Skeletal muscle tissue (tissue), 4 donors: ENCODE results near the gene RAB30. TPM values are rescaled to one million over a fixed set of nuclear protein-coding genes. Genes with fewer than 3 reads are reported as not detected.
A peak's percentile ranks its signal among the peaks of the same experiment; 100 is the strongest.

Experiments used
- H3K27ac ChIP-seq: one replicate; pipeline ENCODE4 v1.7.0; 2013; ENCODE audit warnings: mild to moderate bottlenecking, low read depth, low read length, inconsistent platforms
- H3K27me3 ChIP-seq, 3 donors: one replicate each; pipeline ENCODE4 v1.7.0; 2013; ENCODE audit warnings: low read length in 3 of 3; ENCODE audit not compliant: control insufficient read depth in 3 of 3, insufficient read depth in 3 of 3
- H3K36me3 ChIP-seq, 3 donors: one replicate each; pipeline ENCODE4 v1.7.0; 2013; ENCODE audit warnings: low read length in 3 of 3; ENCODE audit not compliant: control insufficient read depth in 3 of 3, insufficient read depth in 3 of 3
- H3K4me1 ChIP-seq, 3 donors: one replicate each; pipeline ENCODE4 v1.7.0; 2013; ENCODE audit warnings: low read length in 3 of 3, mild to moderate bottlenecking in 3 of 3; ENCODE audit not compliant: control insufficient read depth in 3 of 3, insufficient read depth in 3 of 3
- H3K4me3 ChIP-seq, 3 donors: one replicate each; pipeline ENCODE4 v1.7.0; 2013; ENCODE audit warnings: low read length in 3 of 3
- H3K9ac ChIP-seq, 3 donors: one replicate each; pipeline ENCODE4 v1.7.0; 2013; ENCODE audit warnings: low read length in 3 of 3, mild to moderate bottlenecking in 3 of 3, moderate library complexity in 2 of 3, low read depth in 1 of 3
- H3K9me3 ChIP-seq, 3 donors: one replicate each; pipeline ENCODE4 v1.7.0; 2013; ENCODE audit warnings: low read length in 3 of 3; ENCODE audit not compliant: control insufficient read depth in 3 of 3
- total RNA-seq: library from RNA; depleted of rRNA; stranded (reverse); fragments of >200 nt; gene quantifications from one replicate; pipeline ENCODE4 v1.2.3, GENCODE V29; 2014
- donor health status: Osteomylitis.

RAB30 gene
- total RNA-seq, 1 donor from 2014 or later: 16.2 TPM

DNA sequence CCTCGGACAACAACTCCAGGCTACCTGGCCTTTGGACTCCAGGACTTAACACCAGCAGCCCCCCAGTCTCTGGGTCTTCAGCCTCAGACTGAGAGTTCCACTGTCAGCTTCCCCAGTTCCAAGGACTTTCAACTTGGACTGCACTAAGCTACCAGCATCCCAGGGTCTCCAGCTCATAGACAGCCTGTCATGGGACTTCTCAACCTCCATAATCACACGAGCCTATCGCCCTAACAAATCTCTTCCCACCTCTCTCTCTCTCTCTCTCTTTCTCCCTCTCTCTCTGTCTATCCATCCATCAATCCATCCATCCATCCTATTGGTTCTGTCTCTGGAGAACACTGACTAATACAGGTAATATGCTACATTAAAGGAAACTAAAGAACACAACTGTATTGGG lies 10.7 kb downstream of the RAB30 start:
- Histone ChIP-seq H3K36me3 (no peaks in the 10 kb centered on the region), H3K4me1 (peaks cover 11 to 19% (median 18%) of the 10 kb centered on the region in 3 donors), H3K9me3 (no peaks in the 10 kb centered on the region), H3K27me3 (no peaks in the 10 kb centered on the region), H3K27ac (no peak overlapping the region), H3K4me3 (no peak overlapping the region), H3K9ac (no peak overlapping the region)

DNA sequence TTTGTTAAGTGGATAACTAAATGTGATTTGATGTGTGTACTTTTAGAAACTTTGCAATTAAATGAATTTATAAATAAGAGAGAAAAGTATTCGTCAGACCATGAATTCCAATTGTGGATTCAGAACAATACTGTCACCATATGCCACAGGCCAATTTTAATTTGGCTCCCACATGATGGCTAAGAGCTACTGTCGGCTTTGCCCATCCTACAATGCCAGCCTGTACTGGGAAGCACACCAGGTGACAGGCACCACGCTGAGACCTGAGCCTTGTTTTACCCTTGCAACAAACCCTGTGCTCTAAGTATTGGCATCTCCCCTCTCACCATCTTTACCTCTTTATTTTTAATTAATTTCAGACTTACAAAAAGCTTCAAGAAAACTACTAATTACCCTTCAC lies 14.0 kb downstream of the RAB30 start:
- Histone ChIP-seq H3K9ac (no peak overlapping the region), H3K36me3 (no peaks in the 10 kb centered on the region), H3K4me3 (no peak overlapping the region), H3K9me3 (no peaks in the 10 kb centered on the region), H3K27me3 (no peaks in the 10 kb centered on the region), H3K27ac (no peak overlapping the region), H3K4me1 (peaks cover 21 to 31% (median 23%) of the 10 kb centered on the region in 3 donors)

DNA sequence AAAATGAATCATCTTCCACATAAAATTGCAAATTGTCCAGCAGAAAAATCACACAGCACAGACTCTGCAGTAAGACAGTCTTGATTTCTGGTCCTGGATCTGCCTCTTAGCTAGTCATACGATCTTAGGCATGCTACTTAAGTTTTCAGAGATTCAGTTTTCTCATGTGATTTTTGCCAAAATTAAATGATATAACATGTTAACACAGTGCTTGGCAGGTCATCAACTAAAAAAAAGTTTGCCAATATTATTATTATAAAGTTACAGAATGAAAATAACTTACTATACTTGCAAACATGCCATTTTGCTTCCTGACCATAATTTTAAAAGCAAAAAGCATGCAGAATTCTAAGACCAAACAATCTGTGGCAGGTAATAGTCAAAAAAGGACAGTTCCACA lies 15.1 kb downstream of the RAB30 start:
- H3K4me3 ChIP-seq: no peak overlapping the region
- no peak overlapping the region for H3K27ac ChIP-seq

DNA sequence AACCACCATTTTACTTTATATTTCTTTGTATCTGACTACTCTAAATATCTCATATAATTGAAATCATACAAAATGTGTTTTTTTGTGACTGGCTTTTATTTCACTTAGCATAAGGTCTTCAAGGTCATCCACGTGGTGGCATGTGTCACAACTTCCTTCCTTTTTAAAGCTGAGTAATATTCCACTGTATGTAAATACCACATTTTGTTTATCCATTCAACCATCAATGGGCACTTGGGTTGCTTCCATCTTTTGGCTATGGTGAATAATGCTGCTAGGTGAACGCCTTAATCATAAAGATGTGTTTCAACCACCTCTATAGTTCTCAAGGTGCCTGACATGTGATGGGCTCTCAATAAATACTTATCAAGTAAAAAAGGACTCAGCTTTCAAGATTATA lies 15.5 kb downstream of the RAB30 start:
- Histone ChIP-seq H3K9me3 (no peaks in the 10 kb centered on the region), H3K36me3 (no peaks in the 10 kb centered on the region), H3K9ac (no peak overlapping the region), H3K27ac (no peak overlapping the region), H3K27me3 (no peaks in the 10 kb centered on the region), H3K4me1 (peaks cover 31 to 45% (median 38%) of the 10 kb centered on the region in 3 donors), H3K4me3 (no peak overlapping the region)

More for the DNA sequence above, 15.1 kb downstream of the RAB30 start:
- Histone ChIP-seq H3K9me3 (no peaks in the 10 kb centered on the region), H3K36me3 (no peaks in the 10 kb centered on the region), H3K4me1 (peaks cover 28 to 42% (median 34%) of the 10 kb centered on the region in 3 donors), H3K9ac (no peak overlapping the region), H3K27me3 (no peaks in the 10 kb centered on the region)

DNA sequence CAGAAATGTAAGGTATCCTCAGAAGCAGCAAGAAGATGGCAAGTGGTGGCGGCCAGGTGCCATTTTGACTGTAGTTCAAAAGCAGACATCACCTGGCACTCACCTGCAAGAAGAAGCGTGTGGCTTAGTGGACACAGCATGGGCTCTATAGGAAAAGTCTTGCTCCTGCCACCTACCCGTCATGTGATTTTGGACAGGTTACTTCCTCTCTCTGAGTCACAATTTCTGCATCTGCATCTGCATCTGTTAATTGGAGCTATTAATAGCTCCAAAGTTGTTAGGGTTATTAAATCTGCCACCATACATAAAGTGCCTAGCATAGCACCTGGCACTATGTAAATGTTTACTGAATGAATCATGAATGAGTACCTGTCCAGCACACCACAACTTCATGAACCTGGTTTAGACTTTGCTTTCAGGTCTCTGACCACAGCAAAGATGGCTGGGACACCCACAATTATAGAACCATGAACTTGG lies 16.8 kb downstream of the RAB30 start:
- Histone ChIP-seq H3K9ac (no peak overlapping the region), H3K27ac (no peak overlapping the region), H3K27me3 (no peaks in the 10 kb centered on the region), H3K4me1 (peaks cover 34 to 45% (median 39%) of the 10 kb centered on the region in 3 donors), H3K36me3 (no peaks in the 10 kb centered on the region), H3K4me3 (no peak overlapping the region), H3K9me3 (no peaks in the 10 kb centered on the region)

DNA sequence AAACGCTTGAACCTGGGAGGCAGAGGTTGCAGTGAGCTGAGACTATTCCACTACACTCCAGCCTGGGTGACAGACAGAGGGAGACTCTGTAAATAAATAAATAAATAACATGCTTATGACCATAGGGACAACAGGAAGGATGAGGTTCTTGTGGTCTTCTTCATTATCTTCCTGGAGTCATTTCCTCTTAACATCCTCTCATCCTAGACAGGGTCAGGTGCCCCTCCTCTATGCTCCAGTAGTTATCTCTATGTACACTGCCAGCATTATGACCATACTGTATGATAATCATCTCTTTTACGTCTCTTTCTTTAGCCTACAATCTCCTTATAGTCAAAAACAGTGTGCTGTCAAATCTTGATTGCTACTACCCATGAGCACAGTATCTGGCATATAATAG lies 17.7 kb downstream of the RAB30 start:
- Histone ChIP-seq H3K9ac (no peak overlapping the region), H3K4me1 (peaks cover 34 to 45% (median 39%) of the 10 kb centered on the region in 3 donors), H3K27ac (no peak overlapping the region), H3K9me3 (no peaks in the 10 kb centered on the region), H3K36me3 (no peaks in the 10 kb centered on the region), H3K27me3 (no peaks in the 10 kb centered on the region), H3K4me3 (no peak overlapping the region)

DNA sequence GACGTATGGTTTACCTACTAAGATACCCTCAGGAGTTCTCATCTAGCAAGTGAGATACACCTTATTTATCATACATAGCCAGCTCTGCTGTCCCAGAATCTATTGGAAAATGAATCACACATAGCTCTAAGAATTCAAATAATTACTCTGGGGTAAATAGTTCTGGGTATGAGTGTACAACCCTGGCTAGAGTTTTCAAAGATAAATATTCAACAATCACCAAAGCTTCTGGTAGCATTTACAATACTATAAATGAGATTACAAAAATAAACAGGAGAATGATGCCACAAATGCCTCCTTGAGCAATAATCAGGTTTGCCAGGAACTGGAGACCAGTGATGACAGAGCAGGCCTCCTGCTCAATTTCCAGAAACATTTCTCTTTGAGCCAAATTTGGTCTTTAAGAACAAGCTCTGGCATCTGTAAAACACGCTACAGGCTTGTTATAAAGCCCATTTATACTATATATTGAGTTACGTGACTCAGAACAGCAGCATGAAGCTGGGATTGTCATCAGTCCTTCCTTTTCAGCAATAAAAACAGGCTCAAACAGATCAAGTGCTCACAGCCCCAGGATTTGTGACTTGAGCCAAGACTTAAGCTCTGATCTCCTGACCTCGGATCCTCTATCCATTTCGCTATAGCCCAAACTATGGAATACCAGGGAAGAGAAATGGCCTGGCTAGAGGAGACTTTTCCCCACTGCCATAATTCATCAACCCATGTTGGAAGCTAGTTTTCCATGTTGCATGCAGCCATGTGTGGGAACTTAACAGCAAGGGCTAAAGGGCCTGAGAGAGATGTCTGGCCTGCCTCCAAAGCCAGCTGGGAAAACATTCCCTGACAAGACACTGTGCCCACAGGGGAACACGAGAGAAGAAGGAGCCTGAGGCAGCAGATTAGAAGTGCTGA lies 19.7 kb downstream of the RAB30 start:
- no peaks in the 10 kb centered on the region for H3K9me3 ChIP-seq
- H3K4me3 ChIP-seq: peak overlapping the region in 1 of 3 donors; percentile 16
- no peaks in the 10 kb centered on the region for H3K36me3 ChIP-seq
- H3K27ac ChIP-seq: peak overlapping the region; percentile 77
- peaks cover 41 to 51% (median 44%) of the 10 kb centered on the region in 3 donors for H3K4me1 ChIP-seq
- H3K27me3 ChIP-seq: no peaks in the 10 kb centered on the region
- H3K9ac ChIP-seq: no peak overlapping the region

DNA sequence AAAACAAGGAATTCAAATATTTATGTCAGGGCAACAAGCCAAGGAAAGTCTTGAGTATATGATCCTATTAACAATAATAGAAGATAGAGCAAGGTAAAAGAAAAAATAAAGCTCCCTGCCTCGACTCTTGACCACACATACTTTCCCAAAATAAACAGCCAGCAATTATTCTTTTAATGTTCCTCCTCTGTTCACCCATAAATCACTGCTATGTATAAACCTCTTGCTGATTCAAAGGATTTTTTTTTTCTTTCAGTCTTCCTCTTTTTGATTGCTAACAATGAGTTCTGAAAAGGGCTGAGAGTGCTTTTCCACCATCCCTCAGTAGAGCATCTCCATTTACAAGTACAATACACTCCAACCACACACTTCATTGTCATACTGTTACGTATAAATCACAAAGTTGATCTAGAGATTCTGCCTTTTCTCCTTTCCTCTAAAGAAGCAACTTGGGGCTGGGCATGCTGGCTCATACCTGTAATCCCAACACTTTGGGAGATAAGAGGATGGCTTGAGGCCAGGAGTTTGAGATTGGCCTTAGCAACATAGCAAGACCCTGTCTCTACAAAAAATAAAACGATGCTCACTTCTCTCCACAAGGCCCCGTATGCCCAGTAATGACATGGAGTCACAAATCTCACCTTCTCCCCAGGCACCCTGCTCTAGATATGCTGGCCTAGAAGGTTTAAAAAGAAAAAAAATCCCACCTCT lies 24.0 kb downstream of the RAB30 start:
- H3K27ac ChIP-seq: no peak overlapping the region
- no peaks in the 10 kb centered on the region for H3K27me3 ChIP-seq
- H3K9ac ChIP-seq: no peak overlapping the region
- H3K4me1 ChIP-seq: peaks cover 29 to 37% (median 33%) of the 10 kb centered on the region in 3 donors
- H3K9me3 ChIP-seq: no peaks in the 10 kb centered on the region
- no peaks in the 10 kb centered on the region for H3K36me3 ChIP-seq
- H3K4me3 ChIP-seq: no peak overlapping the region

DNA sequence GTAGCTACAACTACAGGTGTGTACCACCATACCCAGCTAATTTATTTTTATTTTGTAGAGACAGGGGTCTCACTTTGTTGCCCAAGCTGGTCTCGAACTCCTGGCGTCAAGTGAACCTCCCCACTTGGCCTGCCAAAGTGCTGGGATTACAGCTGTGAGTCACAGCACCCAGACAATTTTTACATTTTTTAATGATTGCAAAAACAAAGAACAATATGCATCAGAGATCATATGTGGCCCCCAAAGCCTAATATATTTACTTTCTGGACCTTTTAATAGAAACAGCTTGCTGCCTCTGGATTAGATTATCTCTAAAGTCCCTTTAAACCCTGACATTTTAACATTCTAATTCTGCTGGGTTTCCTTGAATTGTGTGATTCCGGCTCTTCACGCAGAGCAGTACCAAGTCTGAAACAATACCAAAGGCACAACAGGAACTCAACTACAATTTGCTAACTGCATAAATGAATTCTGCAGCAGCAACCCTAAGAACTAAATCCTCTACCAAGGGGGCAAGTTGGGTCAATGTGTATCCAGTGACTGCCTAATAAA lies 25.0 kb downstream of the RAB30 start:
- Histone ChIP-seq H3K27me3 (no peaks in the 10 kb centered on the region), H3K9me3 (no peaks in the 10 kb centered on the region), H3K4me3 (peak overlapping the region in 1 of 3 donors; percentile 17), H3K27ac (peak overlapping the region; percentile 21), H3K9ac (no peak overlapping the region), H3K4me1 (peaks cover 19 to 27% (median 23%) of the 10 kb centered on the region in 3 donors), H3K36me3 (no peaks in the 10 kb centered on the region)
